PC-3 (cell line): ENCODE results near the gene ANLN. TPM values are rescaled to one million over a fixed set of nuclear protein-coding genes. Genes with fewer than 3 reads are reported as not detected.
A peak's percentile ranks its signal among the peaks of the same experiment; 100 is the strongest.

Experiments used
- ATAC-seq: fragments of 200-7000 bp; cut with Tn5 transposase; 2 replicates; pipeline ENCODE4 v1.9.1; 2020; ENCODE audit warnings: mild to moderate bottlenecking, moderate library complexity
- BruUV-seq: library from RNA; stranded (reverse); fragments of 400-500 nt; replicated peaks from 2 replicates; lab custom pipeline; 2021; lab: Mats Ljungman, UMichigan
- CTCF ChIA-PET: fragments of 300-600 bp; sonication (Branson Sonifier 250); formaldehyde crosslinking; loops from one replicate; lab custom pipeline; 2022; ENCODE audit warnings: antibody characterized with exemption; lab: Charles Lee
- POLR2A ChIA-PET: fragments of 300-600 bp; sonication (Branson Sonifier 250); formaldehyde crosslinking; loops from one replicate; lab custom pipeline; 2022; ENCODE audit warnings: antibody characterized with exemption; ENCODE audit not compliant: unreplicated experiment; lab: Charles Lee
- DNase-seq: peaks from one replicate; pipeline ENCODE4 v3.0.0-alpha.2; 2015
- H2AFZ ChIP-seq: fragments of 300-600 bp; sonication (generic); 2 replicates; pipeline ENCODE4 v1.6.0; 2016; ENCODE audit warnings: antibody characterized with exemption, low read length
- H3F3A ChIP-seq: fragments of 300-600 bp; sonication (generic); one replicate; pipeline ENCODE4 v1.6.0; 2017; ENCODE audit warnings: antibody characterized with exemption, low read length, control low read depth, mild to moderate bottlenecking; ENCODE audit not compliant: unreplicated experiment
- H3K27ac ChIP-seq: fragments of 300-600 bp; sonication (generic); 2 replicates; pipeline ENCODE4 v1.5.1; 2016; ENCODE audit warnings: mild to moderate bottlenecking, low read length
- H3K27me3 ChIP-seq: fragments of 300-600 bp; sonication (generic); 2 replicates; pipeline ENCODE4 v1.6.1; 2016; ENCODE audit warnings: low read length, mixed read lengths
- H3K36me3 ChIP-seq: fragments of 300-600 bp; sonication (generic); 2 replicates; pipeline ENCODE4 v1.6.1; 2016; ENCODE audit warnings: low read depth, mixed run types, low read length, mixed read lengths
- H3K4me1 ChIP-seq: fragments of 300-600 bp; sonication (generic); 2 replicates; pipeline ENCODE4 v1.5.1; 2016; ENCODE audit warnings: low read length; ENCODE audit not compliant: insufficient read depth
- H3K4me2 ChIP-seq: fragments of 300-600 bp; sonication (generic); 2 replicates; pipeline ENCODE4 v1.6.0; 2016; ENCODE audit warnings: low read length
- H3K4me3 ChIP-seq: fragments of 300-600 bp; sonication (generic); 2 replicates; pipeline ENCODE4 v1.5.1; 2016; ENCODE audit warnings: mild to moderate bottlenecking, low read length, mixed read lengths
- H3K79me2 ChIP-seq: fragments of 300-600 bp; sonication (generic); 2 replicates; pipeline ENCODE4 v1.6.1; 2017; ENCODE audit warnings: low read length, mixed read lengths
- H3K9ac ChIP-seq: fragments of 300-600 bp; sonication (generic); 2 replicates; pipeline ENCODE4 v1.6.0; 2016; ENCODE audit warnings: mild to moderate bottlenecking, low read length
- H3K9me2 ChIP-seq: fragments of 300-600 bp; sonication (generic); replicated peaks from 2 replicates; pipeline ENCODE4 v1.6.1; 2016; ENCODE audit warnings: mixed run types, low read length, mixed read lengths
- H3K9me3 ChIP-seq: fragments of 300-600 bp; sonication (generic); 2 replicates; pipeline ENCODE4 v1.6.1; 2016; ENCODE audit warnings: low read length, mixed read lengths
- H4K20me1 ChIP-seq: fragments of 300-600 bp; sonication (generic); 2 replicates; pipeline ENCODE4 v1.6.1; 2016; ENCODE audit warnings: low read length, mixed read lengths
- CTCF ChIP-seq: fragments of 300-600 bp; sonication (generic); conservative IDR thresholded peaks from 2 replicates; pipeline ENCODE4 v1.5.1; 2017; ENCODE audit warnings: antibody characterized with exemption, low read depth, mild to moderate bottlenecking, low read length
- EZH2 ChIP-seq: fragments of 300-600 bp; sonication (generic); IDR thresholded peaks from one replicate; pipeline ENCODE4 v1.6.1; 2017; ENCODE audit warnings: antibody characterized with exemption, mild to moderate bottlenecking, low read length; ENCODE audit not compliant: unreplicated experiment
- EZH2phosphoT487 ChIP-seq: fragments of 300-600 bp; sonication (generic); IDR thresholded peaks from 2 replicates; pipeline ENCODE4 v1.6.1; 2018; ENCODE audit warnings: mild to moderate bottlenecking, antibody characterized with exemption, low read length, borderline replicate concordance
- intact Hi-C: fragments of 100-400 bp; cut with micrococcal nuclease; formaldehyde crosslinking; loops from 2 replicates; pipeline ENCODE4 v1.9.0; 2023
- total RNA-seq: library from RNA; depleted of rRNA; stranded (reverse); fragments of >200 nt; gene quantifications from 2 replicates; pipeline ENCODE4 v1.2.3, GENCODE V29; 2014

Gene ANLN
- total RNA-seq, 1 experiment from 2014 or later, result 110 TPM

- H3K27me3 ChIP-seq, result no peaks in the 10 kb centered on the region
- no peak overlapping the region for H3K27ac ChIP-seq
- CTCF ChIA-PET, result no interaction called here
- H4K20me1 ChIP-seq, result peaks cover 18% of the 10 kb centered on the region; the same call in 1 of the 2 replicates
- POLR2A ChIA-PET, result interaction anchor here (0.6 kb wide), 1 partner anchor 13 kb away, joined by 3 read pairs; no protein-coding TSS in a partner anchor
- H3K9me3 ChIP-seq, result no peaks in the 10 kb centered on the region
- H3K36me3 ChIP-seq, result peaks cover 85% of the 10 kb centered on the region
- no peaks in the 10 kb centered on the region for H3F3A ChIP-seq
- no peak overlapping the region for H3K9ac ChIP-seq
- intact Hi-C loops, result loop anchor here (2.0 kb wide), 1 partner anchor 13 kb away; no protein-coding TSS in a partner anchor
- DNase-seq, result no peak
- no peak for TF ChIP-seq CTCF
- TF ChIP-seq EZH2phosphoT487, result no peak
- TF ChIP-seq EZH2, result no peak
- no peaks in the 10 kb centered on the region for H3K9me2 ChIP-seq
- ATAC-seq, result no peak
- BruUV-seq, result no TSS peak
- no peak overlapping the region for H3K4me2 ChIP-seq
- H2AFZ ChIP-seq, result no peak overlapping the region
- no peak overlapping the region for H3K4me3 ChIP-seq
- H3K79me2 ChIP-seq, result peaks cover 68% of the 10 kb centered on the region
- peaks cover 16% of the 10 kb centered on the region; the same call in 1 of the 2 replicates for H3K4me1 ChIP-seq
Observed at GRCh38 chr7:36407636-36408550, 18.2 kb downstream of the ANLN start.

GRCh38 chr7:36408589-36408988 lies 18.9 kb downstream of the ANLN start:
- Histone ChIP-seq H3K27me3 (no peaks in the 10 kb centered on the region), H3K9me2 (no peaks in the 10 kb centered on the region), H3K36me3 (peaks cover 85% of the 10 kb centered on the region), H3K27ac (no peak overlapping the region), H3K79me2 (peaks cover 62% of the 10 kb centered on the region), H3K9me3 (no peaks in the 10 kb centered on the region), H3K9ac (no peak overlapping the region), H3K4me2 (no peak overlapping the region), H2AFZ (no peak overlapping the region), H4K20me1 (peaks cover 18% of the 10 kb centered on the region; the same call in 1 of the 2 replicates), H3F3A (no peaks in the 10 kb centered on the region), H3K4me1 (peaks cover 16% of the 10 kb centered on the region; the same call in 1 of the 2 replicates), H3K4me3 (no peak overlapping the region)
- TF ChIP-seq EZH2 (no peak), EZH2phosphoT487 (no peak), CTCF (no peak)
- no TSS peak for BruUV-seq
- intact Hi-C loops, result loop anchor here (2.0 kb wide), 1 partner anchor 14 kb away; no protein-coding TSS in a partner anchor
- POLR2A ChIA-PET, result no interaction called here
- ATAC-seq (peak; percentile 71), DNase-seq (peak; percentile 36)
- CTCF ChIA-PET, result no interaction called here
